HepG2 (cell line): ENCODE results near the gene BCAS3. TPM values are rescaled to one million over a fixed set of nuclear protein-coding genes. Genes with fewer than 3 reads are reported as not detected.

Source experiments
- ATAC-seq: fragments of 200-7000 bp; cut with Tn5 transposase; 3 replicates; pipeline ENCODE4 v1.9.1; 2020; ENCODE audit warnings: mild to moderate bottlenecking, moderate library complexity
- BruUV-seq: library from RNA; stranded (reverse); fragments of 400-500 nt; replicated peaks from 2 replicates; lab custom pipeline; 2021; lab: Mats Ljungman, UMichigan
- CTCF ChIA-PET: fragments of 300-600 bp; formaldehyde crosslinking; extraction: SDS; loops from one replicate; lab custom pipeline; 2021; ENCODE audit warnings: low total read pairs, inconsistent platforms, low intra/inter-chr PET ratio; lab: Yijun Ruan, JAX
- POLR2A ChIA-PET: fragments of 350-600 bp; sonication (Branson Sonifier 250); formaldehyde crosslinking; loops from one replicate; lab custom pipeline; 2020; ENCODE audit warnings: antibody characterized with exemption, inconsistent platforms; lab: Yijun Ruan, JAX
- DNase-seq: peaks from one replicate; pipeline ENCODE4 v3.0.0-alpha.2; 2015; ENCODE audit warnings: low spot score
- FAIRE-seq: peaks from 3 replicates; lab custom pipeline; 2011; peaks lifted over from hg19 to GRCh38; lab: Jason Lieb, UNC
- H2AFZ ChIP-seq: one replicate; pipeline ENCODE4 v1.6.1; 2011; ENCODE audit warnings: low read length, inconsistent platforms
- H3K27ac ChIP-seq: fragments of 300-600 bp; 3 replicates; pipeline ENCODE4 v1.8.0; 2011; ENCODE audit warnings: mixed run types, mild to moderate bottlenecking, mixed read lengths, low read length, inconsistent platforms; ENCODE audit not compliant: insufficient read depth; ENCODE audit errors: extremely low read length
- H3K27me3 ChIP-seq, 2 experiments: fragments of 200-600 bp in 1 of 2; 2 replicates in 1 of 2; 3 replicates in 1 of 2; pipeline versions ENCODE4 v1.6.0 to v1.8.0; 2011; ENCODE audit warnings: low read length in 2 of 2, mild to moderate bottlenecking in 2 of 2, moderate library complexity in 2 of 2, inconsistent platforms in 1 of 2; ENCODE audit not compliant: insufficient read depth in 2 of 2, control insufficient read depth in 1 of 2
- H3K36me3 ChIP-seq, 2 experiments: fragments of 200-600 bp in 1 of 2; replicated peaks in 1 of 2; 2 replicates in 1 of 2; 3 replicates in 1 of 2; pipeline versions ENCODE4 v1.5.1 to v1.8.0; 2011; ENCODE audit warnings: low read length in 2 of 2, inconsistent platforms in 1 of 2; ENCODE audit not compliant: insufficient read depth in 2 of 2, control insufficient read depth in 1 of 2
- H3K4me1 ChIP-seq: 2 replicates; pipeline ENCODE4 v1.5.1; 2012; ENCODE audit warnings: low read length, inconsistent platforms; ENCODE audit not compliant: insufficient read depth
- H3K4me2 ChIP-seq: 2 replicates; pipeline ENCODE4 v1.6.0; 2011; ENCODE audit warnings: low read depth, low read length, inconsistent platforms
- H3K4me3 ChIP-seq, 3 experiments: fragments of 200-600 bp in 1 of 3; sonication (generic), shearing (Covaris generic) in 1 of 3; replicated peaks in 1 of 3; 2 replicates each; pipeline ENCODE4 v1.5.1; 2011 to 2016; ENCODE audit warnings: low read length in 3 of 3, inconsistent platforms in 2 of 3, low read depth in 2 of 3, mild to moderate bottlenecking in 2 of 3, control low read depth in 1 of 3, mixed read lengths in 1 of 3; ENCODE audit not compliant: insufficient read depth in 1 of 3
- H3K79me2 ChIP-seq: one replicate; pipeline ENCODE4 v1.6.1; 2011; ENCODE audit warnings: low read length, inconsistent platforms; ENCODE audit not compliant: insufficient read depth
- H3K9ac ChIP-seq: 2 replicates; pipeline ENCODE4 v1.6.0; 2011; ENCODE audit warnings: mild to moderate bottlenecking, low read depth, low read length, inconsistent platforms; ENCODE audit not compliant: insufficient read depth
- H3K9me3 ChIP-seq: 2 replicates; pipeline ENCODE4 v1.5.1; 2012; ENCODE audit warnings: mild to moderate bottlenecking, low read length
- H4K20me1 ChIP-seq: 2 replicates; pipeline ENCODE4 v1.6.0; 2011; ENCODE audit warnings: inconsistent platforms, mild to moderate bottlenecking, low read length, moderate library complexity; ENCODE audit not compliant: insufficient read depth
- CBX5 ChIP-seq: sonication (generic); formaldehyde crosslinking; IDR thresholded peaks from 2 replicates; pipeline ENCODE4 v1.4.0; 2020; ENCODE audit warnings: missing genetic modification reagents, borderline replicate concordance
- CC2D1A ChIP-seq: sonication (generic); formaldehyde crosslinking; IDR thresholded peaks from 2 replicates; pipeline ENCODE4 v1.8.1; 2023; ENCODE audit warnings: mild to moderate bottlenecking, missing genetic modification reagents
- CEBPB ChIP-seq: IDR thresholded peaks from 2 replicates; pipeline ENCODE4 v1.6.1; 2011; ENCODE audit warnings: low read depth, low read length, improper control_type of control experiment, borderline replicate concordance
- EEA1 ChIP-seq: sonication (generic); formaldehyde crosslinking; IDR thresholded peaks from 2 replicates; pipeline ENCODE4 v1.5.1; 2020; ENCODE audit warnings: mild to moderate bottlenecking, missing genetic modification reagents, borderline replicate concordance
- NRL ChIP-seq: sonication (generic); formaldehyde crosslinking; IDR thresholded peaks from 2 replicates; pipeline ENCODE4 v1.5.0; 2020; ENCODE audit warnings: missing genetic modification reagents, mild to moderate bottlenecking, moderate library complexity, borderline replicate concordance
- PHF21A ChIP-seq: sonication (generic); formaldehyde crosslinking; IDR thresholded peaks from 2 replicates; pipeline ENCODE4 v1.5.0; 2020; ENCODE audit warnings: mild to moderate bottlenecking, missing genetic modification reagents
- ZNF225 ChIP-seq: sonication (generic); formaldehyde crosslinking; IDR thresholded peaks from 2 replicates; pipeline ENCODE4 v1.4.0; 2020; ENCODE audit warnings: mild to moderate bottlenecking, missing genetic modification reagents
- ZNF317 ChIP-seq: sonication (generic); formaldehyde crosslinking; IDR thresholded peaks from 2 replicates; pipeline ENCODE4 v1.5.0; 2020; ENCODE audit warnings: mild to moderate bottlenecking, missing genetic modification reagents
- ZNF775 ChIP-seq: sonication (generic); formaldehyde crosslinking; IDR thresholded peaks from 2 replicates; pipeline ENCODE4 v1.4.0; 2020; ENCODE audit warnings: missing genetic modification reagents, mild to moderate bottlenecking, moderate library complexity, borderline replicate concordance
- ZSCAN25 ChIP-seq: sonication (generic); formaldehyde crosslinking; IDR thresholded peaks from 2 replicates; pipeline ENCODE4 v1.8.0; 2022; ENCODE audit warnings: mild to moderate bottlenecking, missing genetic modification reagents
- WGBS: methylation state at CpG from one replicate; pipeline ENCODE4 v1.1.6; 2017; ENCODE audit warnings: low lambda C conversion rate; 5-methylcytosine and 5-hydroxymethylcytosine counted together
- in situ Hi-C: cut with HindIII; loops from 2 replicates; pipeline ENCODE4 v1.10.0; 2017; ENCODE audit warnings: low pct_unique_long_range_greater_than_20kb; ENCODE audit not compliant: extremely low pct_ligation_motif_present
- intact Hi-C: fragments of 100-400 bp; cut with micrococcal nuclease; formaldehyde crosslinking; loops from one replicate; pipeline ENCODE4 v1.10.0; 2022; ENCODE audit not compliant: unreplicated experiment
- polyA plus RNA-seq, 8 experiments: library from polyadenylated mRNA; depleted of rRNA in 3 of 8; stranded (reverse) in 7 of 8; unstranded in 1 of 8; fragments of >200 nt; fragmentation: Illumina TruSeq in 4 of 8; extraction: Trizol in 4 of 8; gene quantifications; 2 replicates each; pipeline versions ENCODE4 v1.2.1 to v1.2.3, GENCODE V29; 2011 to 2016; ENCODE audit warnings: low read depth in 4 of 8, missing spikeins in 1 of 8, mixed read lengths in 1 of 8; ENCODE audit not compliant: insufficient read depth in 1 of 8
- total RNA-seq, 5 experiments: library from RNA; depleted of rRNA; stranded (reverse); fragments of >200 nt; fragmentation: Illumina TruSeq; extraction: Trizol; gene quantifications; 2 replicates each; pipeline ENCODE4 v1.2.3, GENCODE V29; 2016; ENCODE audit warnings: low read depth in 1 of 5
- TF ChIP-seq, protein P1 (sequence below): sonication (generic); formaldehyde crosslinking; IDR thresholded peaks from 2 replicates; pipeline ENCODE4 v1.4.0; 2020; ENCODE audit warnings: missing genetic modification reagents, mild to moderate bottlenecking, borderline replicate concordance
- TF ChIP-seq, protein P2 (sequence below): sonication (generic); formaldehyde crosslinking; conservative IDR thresholded peaks from 2 replicates; pipeline ENCODE4 v1.5.0; 2020; ENCODE audit warnings: missing genetic modification reagents
- TF ChIP-seq, protein P3 (sequence below): sonication (generic); formaldehyde crosslinking; IDR thresholded peaks from 2 replicates; pipeline ENCODE4 v1.5.0; 2020; ENCODE audit warnings: mild to moderate bottlenecking, missing genetic modification reagents

BCAS3 gene
- total and polyA plus RNA-seq, 2 of the 13 experiments (the other 11 are each of a cell fraction or from before 2014, with no cell fraction given) = 10.7 to 11.2 TPM

DNA sequence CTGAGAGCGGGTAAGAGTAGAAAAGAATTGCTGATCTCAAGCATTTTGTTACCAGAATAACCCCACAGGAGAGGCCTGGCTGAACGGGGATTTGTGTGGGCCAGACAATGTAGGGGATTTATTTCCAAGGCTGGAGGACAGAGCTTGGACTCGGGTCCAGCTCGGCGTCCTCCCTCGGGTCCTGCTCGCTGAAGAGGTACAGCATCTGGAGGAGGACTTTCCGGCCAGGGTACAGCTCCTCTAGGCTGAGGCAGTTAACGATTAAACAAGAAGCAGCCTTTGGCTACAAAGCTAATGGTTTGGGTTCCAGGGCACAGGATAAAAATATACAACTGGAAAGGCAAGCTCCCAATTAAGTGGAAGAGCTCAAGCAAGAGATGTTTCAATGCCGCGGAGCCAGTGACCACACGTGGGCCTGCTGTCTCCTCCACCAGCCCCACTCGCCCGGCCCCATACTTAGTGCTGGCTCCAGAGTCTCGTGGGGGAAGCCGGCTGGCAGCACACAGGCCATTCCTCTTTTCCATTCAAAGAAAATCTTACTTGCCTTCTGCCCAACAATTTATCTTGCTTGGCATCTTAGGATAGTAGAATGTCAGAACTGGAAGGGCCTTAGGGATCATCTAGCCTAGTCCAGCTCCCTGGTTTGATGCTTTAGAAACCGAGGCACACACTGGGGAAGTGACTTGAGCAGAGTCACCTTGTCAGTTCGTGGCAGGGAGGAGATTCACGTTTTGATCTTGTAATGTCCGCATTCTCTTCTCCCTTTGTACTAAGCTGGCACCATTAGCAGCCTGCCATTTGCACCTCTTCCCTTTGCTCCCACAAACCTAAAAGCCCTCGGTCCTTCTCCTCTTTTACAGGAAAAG, 636.0 kb downstream of the BCAS3 start:
- H4K20me1 ChIP-seq = no peaks in the 10 kb centered on the region
- DNase-seq (no peak), ATAC-seq (peak; percentile 87), FAIRE-seq (peak; percentile 84)
- no peaks in the 10 kb centered on the region for H3K27me3 ChIP-seq
- peak overlapping the region; percentile 26 for H3K27ac ChIP-seq
- H3K4me3 ChIP-seq = peak overlapping the region in 2 of 3 experiments; percentile 11 to 28; a peak in 1 of 6 replicates
- no peak overlapping the region for H2AFZ ChIP-seq
- POLR2A ChIA-PET = interaction anchor here (0.8 to 1.4 kb wide), 2 partner anchors 23 to 99 kb away, joined by 3 to 7 read pairs; no protein-coding TSS in a partner anchor
- CTCF ChIA-PET = no interaction called here
- no peaks in the 10 kb centered on the region for H3K79me2 ChIP-seq
- intact Hi-C loops = no loop called here
- H3K36me3 ChIP-seq = no peaks in the 10 kb centered on the region
- in situ Hi-C loops = no loop called here
- no TSS peak for BruUV-seq
- H3K9me3 ChIP-seq = no peaks in the 10 kb centered on the region
- no peak overlapping the region; the same call in 1 of the 2 replicates for H3K9ac ChIP-seq
- peak overlapping the region; percentile 63 for H3K4me2 ChIP-seq
- peaks cover 46% of the 10 kb centered on the region for H3K4me1 ChIP-seq
- 28% methylated on average over 21 of the region's 21 CpGs for WGBS
- TF ChIP-seq ZNF317 (CRISPR knock-in tag) (no peak), ZNF775 (CRISPR knock-in tag) (no peak), ZSCAN25 (peak; percentile 60; the same call in 1 of the 2 replicates), CC2D1A (CRISPR knock-in tag) (no peak), CEBPB (no peak), NRL (no peak), ZNF225 (CRISPR knock-in tag) (no peak), CBX5 (no peak), PHF21A (CRISPR knock-in tag) (peak; percentile 95), EEA1 (no peak)
- TF ChIP-seq, protein P1, sequence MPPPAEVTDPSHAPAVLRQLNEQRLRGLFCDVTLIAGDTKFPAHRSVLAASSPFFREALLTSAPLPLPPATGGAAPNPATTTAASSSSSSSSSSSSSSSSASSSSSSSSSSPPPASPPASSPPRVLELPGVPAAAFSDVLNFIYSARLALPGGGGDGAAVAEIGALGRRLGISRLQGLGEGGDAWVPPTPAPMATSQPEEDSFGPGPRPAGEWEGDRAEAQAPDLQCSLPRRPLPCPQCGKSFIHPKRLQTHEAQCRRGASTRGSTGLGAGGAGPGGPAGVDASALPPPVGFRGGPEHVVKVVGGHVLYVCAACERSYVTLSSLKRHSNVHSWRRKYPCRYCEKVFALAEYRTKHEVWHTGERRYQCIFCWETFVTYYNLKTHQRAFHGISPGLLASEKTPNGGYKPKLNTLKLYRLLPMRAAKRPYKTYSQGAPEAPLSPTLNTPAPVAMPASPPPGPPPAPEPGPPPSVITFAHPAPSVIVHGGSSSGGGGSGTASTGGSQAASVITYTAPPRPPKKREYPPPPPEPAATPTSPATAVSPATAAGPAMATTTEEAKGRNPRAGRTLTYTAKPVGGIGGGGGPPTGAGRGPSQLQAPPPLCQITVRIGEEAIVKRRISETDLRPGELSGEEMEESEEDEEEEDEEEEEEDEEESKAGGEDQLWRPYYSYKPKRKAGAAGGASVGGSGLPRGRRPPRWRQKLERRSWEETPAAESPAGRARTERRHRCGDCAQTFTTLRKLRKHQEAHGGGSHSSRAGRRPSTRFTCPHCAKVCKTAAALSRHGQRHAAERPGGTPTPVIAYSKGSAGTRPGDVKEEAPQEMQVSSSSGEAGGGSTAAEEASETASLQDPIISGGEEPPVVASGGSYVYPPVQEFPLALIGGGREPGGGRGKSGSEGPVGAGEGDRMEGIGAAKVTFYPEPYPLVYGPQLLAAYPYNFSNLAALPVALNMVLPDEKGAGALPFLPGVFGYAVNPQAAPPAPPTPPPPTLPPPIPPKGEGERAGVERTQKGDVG (CRISPR knock-in tag) = no peak
- TF ChIP-seq, protein P2, sequence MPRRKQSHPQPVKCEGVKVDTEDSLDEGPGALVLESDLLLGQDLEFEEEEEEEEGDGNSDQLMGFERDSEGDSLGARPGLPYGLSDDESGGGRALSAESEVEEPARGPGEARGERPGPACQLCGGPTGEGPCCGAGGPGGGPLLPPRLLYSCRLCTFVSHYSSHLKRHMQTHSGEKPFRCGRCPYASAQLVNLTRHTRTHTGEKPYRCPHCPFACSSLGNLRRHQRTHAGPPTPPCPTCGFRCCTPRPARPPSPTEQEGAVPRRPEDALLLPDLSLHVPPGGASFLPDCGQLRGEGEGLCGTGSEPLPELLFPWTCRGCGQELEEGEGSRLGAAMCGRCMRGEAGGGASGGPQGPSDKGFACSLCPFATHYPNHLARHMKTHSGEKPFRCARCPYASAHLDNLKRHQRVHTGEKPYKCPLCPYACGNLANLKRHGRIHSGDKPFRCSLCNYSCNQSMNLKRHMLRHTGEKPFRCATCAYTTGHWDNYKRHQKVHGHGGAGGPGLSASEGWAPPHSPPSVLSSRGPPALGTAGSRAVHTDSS (CRISPR knock-in tag) = no peak
- TF ChIP-seq, protein P3, sequence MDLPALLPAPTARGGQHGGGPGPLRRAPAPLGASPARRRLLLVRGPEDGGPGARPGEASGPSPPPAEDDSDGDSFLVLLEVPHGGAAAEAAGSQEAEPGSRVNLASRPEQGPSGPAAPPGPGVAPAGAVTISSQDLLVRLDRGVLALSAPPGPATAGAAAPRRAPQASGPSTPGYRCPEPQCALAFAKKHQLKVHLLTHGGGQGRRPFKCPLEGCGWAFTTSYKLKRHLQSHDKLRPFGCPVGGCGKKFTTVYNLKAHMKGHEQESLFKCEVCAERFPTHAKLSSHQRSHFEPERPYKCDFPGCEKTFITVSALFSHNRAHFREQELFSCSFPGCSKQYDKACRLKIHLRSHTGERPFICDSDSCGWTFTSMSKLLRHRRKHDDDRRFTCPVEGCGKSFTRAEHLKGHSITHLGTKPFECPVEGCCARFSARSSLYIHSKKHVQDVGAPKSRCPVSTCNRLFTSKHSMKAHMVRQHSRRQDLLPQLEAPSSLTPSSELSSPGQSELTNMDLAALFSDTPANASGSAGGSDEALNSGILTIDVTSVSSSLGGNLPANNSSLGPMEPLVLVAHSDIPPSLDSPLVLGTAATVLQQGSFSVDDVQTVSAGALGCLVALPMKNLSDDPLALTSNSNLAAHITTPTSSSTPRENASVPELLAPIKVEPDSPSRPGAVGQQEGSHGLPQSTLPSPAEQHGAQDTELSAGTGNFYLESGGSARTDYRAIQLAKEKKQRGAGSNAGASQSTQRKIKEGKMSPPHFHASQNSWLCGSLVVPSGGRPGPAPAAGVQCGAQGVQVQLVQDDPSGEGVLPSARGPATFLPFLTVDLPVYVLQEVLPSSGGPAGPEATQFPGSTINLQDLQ = no peak
